Neural progenitor cell (in vitro differentiated cells): ENCODE measurements around the gene CDH12. TPM values are rescaled to one million over a fixed set of nuclear protein-coding genes. Genes with fewer than 3 reads are reported as not detected.
"Not testable (repeated sequence)": the region's sequence is repeated elsewhere in the genome, so short reads cannot be mapped to it uniquely, and the experiment has no call there.

Experiments used
- DNase-seq: peaks from one replicate; pipeline ENCODE4 v3.0.0-alpha.2; 2016; ENCODE audit warnings: low spot score
- H2AFZ ChIP-seq: fragments of 200-600 bp; sonication (generic); replicated peaks from 2 replicates; pipeline ENCODE4 v1.6.1; 2016; ENCODE audit warnings: antibody characterized with exemption
- H3F3A ChIP-seq: fragments of 200-600 bp; sonication (generic); 2 replicates; pipeline ENCODE4 v1.6.1; 2016; ENCODE audit warnings: antibody characterized with exemption, low read depth
- H3K27ac ChIP-seq: fragments of 200-600 bp; sonication (generic); 2 replicates; pipeline ENCODE4 v1.5.1; 2016; ENCODE audit warnings: mild to moderate bottlenecking
- H3K27me3 ChIP-seq: fragments of 200-600 bp; sonication (generic); 2 replicates; pipeline ENCODE4 v1.6.1; 2016; ENCODE audit warnings: mild to moderate bottlenecking, moderate library complexity
- H3K36me3 ChIP-seq: fragments of 200-600 bp; sonication (generic); 2 replicates; pipeline ENCODE4 v1.5.1; 2016
- H3K4me1 ChIP-seq: fragments of 200-600 bp; sonication (generic); 2 replicates; pipeline ENCODE4 v1.6.1; 2016; ENCODE audit warnings: mixed run types
- H3K4me2 ChIP-seq: fragments of 200-600 bp; sonication (generic); 2 replicates; pipeline ENCODE4 v1.6.1; 2016
- H3K4me3 ChIP-seq: fragments of 200-600 bp; sonication (generic); 2 replicates; pipeline ENCODE4 v1.5.1; 2016
- H3K79me2 ChIP-seq: fragments of 200-600 bp; sonication (generic); 2 replicates; pipeline ENCODE4 v1.6.1; 2016; ENCODE audit warnings: low read depth
- H3K9ac ChIP-seq: fragments of 200-600 bp; sonication (generic); 2 replicates; pipeline ENCODE4 v1.6.1; 2016
- H3K9me3 ChIP-seq: fragments of 200-600 bp; sonication (generic); 2 replicates; pipeline ENCODE4 v1.5.1; 2016; ENCODE audit warnings: low read depth
- H4K20me1 ChIP-seq: fragments of 200-600 bp; sonication (generic); 2 replicates; pipeline ENCODE4 v1.6.1; 2016; ENCODE audit warnings: low read depth
- H3K27ac Mint-ChIP-seq: 3 replicates; pipeline ENCODE4 v1.8.0; 2021; ENCODE audit warnings: mixed read lengths
- H3K27me3 Mint-ChIP-seq: 2 replicates; pipeline ENCODE4 v1.8.0; 2022; ENCODE audit warnings: low read depth, mild to moderate bottlenecking, inconsistent platforms, moderate library complexity, mixed read lengths; ENCODE audit not compliant: insufficient read depth
- H3K36me3 Mint-ChIP-seq: 3 replicates; pipeline ENCODE4 v1.8.0; 2021; ENCODE audit warnings: mixed read lengths
- H3K4me1 Mint-ChIP-seq: 3 replicates; pipeline ENCODE4 v1.8.0; 2021; ENCODE audit warnings: mixed read lengths
- H3K4me3 Mint-ChIP-seq: 3 replicates; pipeline ENCODE4 v1.8.0; 2021; ENCODE audit warnings: mild to moderate bottlenecking, moderate library complexity, mixed read lengths
- H3K9me3 Mint-ChIP-seq: 3 replicates; pipeline ENCODE4 v1.8.0; 2020; ENCODE audit warnings: mixed read lengths
- EZH2 ChIP-seq: fragments of 200-600 bp; sonication (generic); IDR thresholded peaks from 2 replicates; pipeline ENCODE4 v1.6.1; 2017; ENCODE audit warnings: antibody characterized with exemption, mild to moderate bottlenecking, moderate library complexity
- EZH2phosphoT487 ChIP-seq: fragments of 200-600 bp; sonication (generic); IDR thresholded peaks from 2 replicates; pipeline ENCODE4 v1.6.1; 2017; ENCODE audit warnings: antibody characterized with exemption
- total RNA-seq: library from RNA; depleted of rRNA; stranded (reverse); fragments of >200 nt; gene quantifications from 2 replicates; pipeline ENCODE4 v1.2.3, GENCODE V29; 2015; ENCODE audit warnings: low replicate concordance
- TF ChIP-seq, protein P1 (sequence below): fragments of 200-600 bp; sonication (generic); IDR thresholded peaks from 2 replicates; pipeline ENCODE4 v1.5.1; 2017; ENCODE audit warnings: antibody characterized with exemption, mild to moderate bottlenecking

Gene CDH12
- total RNA-seq, 1 donor from 2014 or later: not detected

GRCh38 chr5:22329683-22330082, 523.5 kb downstream of the CDH12 start:
- no peaks in the 10 kb centered on the region for H3K27me3 Mint-ChIP-seq
- DNase-seq: no peak
- no peak overlapping the region for H3K27ac ChIP-seq
- H2AFZ ChIP-seq: peak overlapping the region; percentile 35
- H3K27ac Mint-ChIP-seq: no peak overlapping the region
- H3K27me3 ChIP-seq: no peaks in the 10 kb centered on the region
- no peak overlapping the region for H3K9ac ChIP-seq
- H3K4me1 ChIP-seq: no peaks in the 10 kb centered on the region
- no peaks in the 10 kb centered on the region for H3F3A ChIP-seq
- H3K36me3 ChIP-seq: no peaks in the 10 kb centered on the region
- no peak overlapping the region for H3K4me2 ChIP-seq
- H3K4me3 ChIP-seq: no peak overlapping the region
- H3K79me2 ChIP-seq: no peaks in the 10 kb centered on the region
- H4K20me1 ChIP-seq: no peaks in the 10 kb centered on the region
- TF ChIP-seq EZH2: no peak
- TF ChIP-seq EZH2phosphoT487: no peak
- TF ChIP-seq, protein P1, sequence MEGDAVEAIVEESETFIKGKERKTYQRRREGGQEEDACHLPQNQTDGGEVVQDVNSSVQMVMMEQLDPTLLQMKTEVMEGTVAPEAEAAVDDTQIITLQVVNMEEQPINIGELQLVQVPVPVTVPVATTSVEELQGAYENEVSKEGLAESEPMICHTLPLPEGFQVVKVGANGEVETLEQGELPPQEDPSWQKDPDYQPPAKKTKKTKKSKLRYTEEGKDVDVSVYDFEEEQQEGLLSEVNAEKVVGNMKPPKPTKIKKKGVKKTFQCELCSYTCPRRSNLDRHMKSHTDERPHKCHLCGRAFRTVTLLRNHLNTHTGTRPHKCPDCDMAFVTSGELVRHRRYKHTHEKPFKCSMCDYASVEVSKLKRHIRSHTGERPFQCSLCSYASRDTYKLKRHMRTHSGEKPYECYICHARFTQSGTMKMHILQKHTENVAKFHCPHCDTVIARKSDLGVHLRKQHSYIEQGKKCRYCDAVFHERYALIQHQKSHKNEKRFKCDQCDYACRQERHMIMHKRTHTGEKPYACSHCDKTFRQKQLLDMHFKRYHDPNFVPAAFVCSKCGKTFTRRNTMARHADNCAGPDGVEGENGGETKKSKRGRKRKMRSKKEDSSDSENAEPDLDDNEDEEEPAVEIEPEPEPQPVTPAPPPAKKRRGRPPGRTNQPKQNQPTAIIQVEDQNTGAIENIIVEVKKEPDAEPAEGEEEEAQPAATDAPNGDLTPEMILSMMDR: no peak
- H3K4me1 Mint-ChIP-seq: peaks cover 4% of the 10 kb centered on the region
- H3K4me3 Mint-ChIP-seq: no peak overlapping the region
- H3K9me3 ChIP-seq: no peaks in the 10 kb centered on the region
- peaks cover 15% of the 10 kb centered on the region for H3K9me3 Mint-ChIP-seq
- H3K36me3 Mint-ChIP-seq: no peaks in the 10 kb centered on the region

- Histone ChIP-seq H3F3A (no peaks in the 10 kb centered on the region), H3K27ac (no peak overlapping the region), H3K4me3 (no peak overlapping the region), H3K79me2 (no peaks in the 10 kb centered on the region), H3K27me3 (no peaks in the 10 kb centered on the region), H3K36me3 (no peaks in the 10 kb centered on the region), H3K9me3 (no peaks in the 10 kb centered on the region), H2AFZ (peak overlapping the region; percentile 87), H3K9ac (no peak overlapping the region), H3K4me1 (no peaks in the 10 kb centered on the region), H3K4me2 (no peak overlapping the region), H4K20me1 (no peaks in the 10 kb centered on the region)
- H3K36me3 Mint-ChIP-seq: no peaks in the 10 kb centered on the region
- no peak for TF ChIP-seq EZH2phosphoT487
- TF ChIP-seq, protein P1: peak; percentile 40
- H3K4me3 Mint-ChIP-seq: no peak overlapping the region
- DNase-seq: peak; percentile 9
- H3K4me1 Mint-ChIP-seq: no peaks in the 10 kb centered on the region
- H3K27me3 Mint-ChIP-seq: no peaks in the 10 kb centered on the region
- no peak overlapping the region for H3K27ac Mint-ChIP-seq
- H3K9me3 Mint-ChIP-seq: no peaks in the 10 kb centered on the region
Observed at GRCh38 chr5:22319798-22320197, 533.3 kb downstream of the CDH12 start.

DNA sequence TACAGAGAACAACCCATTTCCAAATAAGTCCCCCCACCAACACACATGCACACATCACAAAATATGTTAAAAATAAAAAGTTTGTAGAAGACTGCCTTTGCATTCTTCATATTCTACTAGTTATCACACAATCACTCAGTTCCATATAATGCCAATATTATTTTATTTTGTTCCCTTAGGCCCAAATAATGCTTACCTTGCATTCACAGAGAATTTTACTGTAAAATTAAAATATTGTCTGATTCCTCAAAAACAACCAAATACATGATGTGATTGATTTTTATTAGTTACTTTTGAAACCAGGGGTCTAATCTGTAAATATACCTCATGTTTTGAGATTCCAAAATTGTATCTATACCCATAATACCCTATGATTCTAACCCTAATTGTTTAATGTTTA, 536.9 kb downstream of the CDH12 start:
- Histone ChIP-seq H3K36me3 (no peaks in the 10 kb centered on the region), H3K4me3 (no peak overlapping the region), H3F3A (no peaks in the 10 kb centered on the region), H3K79me2 (no peaks in the 10 kb centered on the region), H4K20me1 (no peaks in the 10 kb centered on the region), H3K27me3 (no peaks in the 10 kb centered on the region), H3K9ac (no peak overlapping the region), H3K9me3 (no peaks in the 10 kb centered on the region), H3K27ac (no peak overlapping the region), H3K4me2 (no peak overlapping the region), H3K4me1 (no peaks in the 10 kb centered on the region), H2AFZ (no peak overlapping the region)
- Mint-ChIP-seq H3K36me3 (no peaks in the 10 kb centered on the region), H3K9me3 (no peaks in the 10 kb centered on the region), H3K4me3 (no peak overlapping the region), H3K27ac (no peak overlapping the region), H3K27me3 (no peaks in the 10 kb centered on the region), H3K4me1 (no peaks in the 10 kb centered on the region)
- DNase-seq: no peak
- no peak for TF ChIP-seq EZH2phosphoT487
- no peak for TF ChIP-seq EZH2
- TF ChIP-seq, protein P1: no peak

- not testable (repeated sequence) for DNase-seq, H3F3A ChIP-seq, H3K36me3 Mint-ChIP-seq, H3K4me3 ChIP-seq, H3K9ac ChIP-seq, H3K27me3 ChIP-seq, H3K9me3 ChIP-seq, H3K4me2 ChIP-seq, H3K79me2 ChIP-seq, H3K4me3 Mint-ChIP-seq, H3K27ac Mint-ChIP-seq, H3K27me3 Mint-ChIP-seq, H3K9me3 Mint-ChIP-seq, H3K4me1 ChIP-seq, H4K20me1 ChIP-seq, H3K27ac ChIP-seq, H2AFZ ChIP-seq, H3K36me3 ChIP-seq, H3K4me1 Mint-ChIP-seq
Observed at GRCh38 chr5:22315052-22315451, 538.1 kb downstream of the CDH12 start.
